Measurements from ENCODE around the gene PLA2G15.

DNA sequence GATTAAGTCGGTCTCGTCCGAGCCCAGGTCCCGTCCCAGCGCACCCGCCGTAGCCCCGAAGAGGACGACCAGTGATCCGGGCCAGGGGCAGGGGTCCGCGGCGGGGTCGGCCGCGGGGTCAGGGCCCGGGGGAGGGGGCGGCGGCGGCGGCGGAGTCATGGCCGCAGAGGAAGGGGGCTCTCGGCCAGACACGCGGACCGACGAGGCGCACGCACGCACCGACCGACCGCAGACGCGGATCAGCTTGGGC, 9.4 kb upstream of the PLA2G15 start, which contains the start of gene ESRP2:
- TF ChIP-seq, protein P1, sequence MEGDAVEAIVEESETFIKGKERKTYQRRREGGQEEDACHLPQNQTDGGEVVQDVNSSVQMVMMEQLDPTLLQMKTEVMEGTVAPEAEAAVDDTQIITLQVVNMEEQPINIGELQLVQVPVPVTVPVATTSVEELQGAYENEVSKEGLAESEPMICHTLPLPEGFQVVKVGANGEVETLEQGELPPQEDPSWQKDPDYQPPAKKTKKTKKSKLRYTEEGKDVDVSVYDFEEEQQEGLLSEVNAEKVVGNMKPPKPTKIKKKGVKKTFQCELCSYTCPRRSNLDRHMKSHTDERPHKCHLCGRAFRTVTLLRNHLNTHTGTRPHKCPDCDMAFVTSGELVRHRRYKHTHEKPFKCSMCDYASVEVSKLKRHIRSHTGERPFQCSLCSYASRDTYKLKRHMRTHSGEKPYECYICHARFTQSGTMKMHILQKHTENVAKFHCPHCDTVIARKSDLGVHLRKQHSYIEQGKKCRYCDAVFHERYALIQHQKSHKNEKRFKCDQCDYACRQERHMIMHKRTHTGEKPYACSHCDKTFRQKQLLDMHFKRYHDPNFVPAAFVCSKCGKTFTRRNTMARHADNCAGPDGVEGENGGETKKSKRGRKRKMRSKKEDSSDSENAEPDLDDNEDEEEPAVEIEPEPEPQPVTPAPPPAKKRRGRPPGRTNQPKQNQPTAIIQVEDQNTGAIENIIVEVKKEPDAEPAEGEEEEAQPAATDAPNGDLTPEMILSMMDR (IDR thresholded peaks at IDR 0.05; ENCODE audit: insufficient read depth, low read depth, low read length), result no peak
- TF ChIP-seq EZH2 (IDR thresholded peaks at IDR 0.05; ENCODE audit: insufficient read depth, low read length), result no peak
